Measurements from ENCODE around the gene TSHB. TPM values are rescaled to one million over a fixed set of nuclear protein-coding genes. Genes with fewer than 3 reads are reported as not detected.
"Not testable (repeated sequence)": the region's sequence is repeated elsewhere in the genome, so short reads cannot be mapped to it uniquely, and the experiment has no call there.

The TSHB gene
- total RNA-seq, 4 donors from 2014 or later = not detected

GRCh38 chr1:115012006-115012405, 17.6 kb upstream of the TSHB start:
- 94% methylated on average over 1 of the region's 1 CpG for WGBS
- Histone ChIP-seq H3K4me1 (no peaks in the 10 kb centered on the region), H3K27ac (no peak overlapping the region), H3K4me3 (no peak overlapping the region), H3K36me3 (no peaks in the 10 kb centered on the region), H3K9me3 (no peaks in the 10 kb centered on the region), H3K27me3 (no peaks in the 10 kb centered on the region)
- no peak for TF ChIP-seq POLR2A (IDR thresholded peaks at IDR 0.05)
- no peak for TF ChIP-seq CTCF (IDR thresholded peaks at IDR 0.05)
- no peak for TF ChIP-seq EP300 (IDR thresholded peaks at IDR 0.05)
- TF ChIP-seq POLR2AphosphoS5 (IDR thresholded peaks at IDR 0.05) = no peak
- DNase-seq (ENCODE audit: low spot score in 2 of 2) = no peak

- no peak for DNase-seq (ENCODE audit: low spot score in 2 of 2)
- 57% methylated on average over 1 of the region's 1 CpG for WGBS
- Histone ChIP-seq H3K27me3 (no peaks in the 10 kb centered on the region), H3K36me3 (no peaks in the 10 kb centered on the region), H3K27ac (no peak overlapping the region), H3K9me3 (no peaks in the 10 kb centered on the region), H3K4me3 (no peak overlapping the region), H3K4me1 (no peaks in the 10 kb centered on the region)
- TF ChIP-seq POLR2A (IDR thresholded peaks at IDR 0.05) (no peak), EP300 (IDR thresholded peaks at IDR 0.05) (no peak), CTCF (IDR thresholded peaks at IDR 0.05) (no peak), POLR2AphosphoS5 (IDR thresholded peaks at IDR 0.05) (no peak)
Measured at GRCh38 chr1:115012434-115012833, 17.2 kb upstream of the TSHB start.

GRCh38 chr1:115013792-115014191, 15.8 kb upstream of the TSHB start:
- Histone ChIP-seq H3K27ac (no peak overlapping the region), H3K9me3 (no peaks in the 10 kb centered on the region), H3K36me3 (no peaks in the 10 kb centered on the region), H3K4me3 (no peak overlapping the region), H3K27me3 (no peaks in the 10 kb centered on the region), H3K4me1 (no peaks in the 10 kb centered on the region)
- 88% methylated on average over 2 of the region's 2 CpGs for WGBS
- DNase-seq (ENCODE audit: low spot score in 2 of 2) = no peak
- TF ChIP-seq POLR2AphosphoS5 (IDR thresholded peaks at IDR 0.05) = no peak
- no peak for TF ChIP-seq CTCF (IDR thresholded peaks at IDR 0.05)
- TF ChIP-seq EP300 (IDR thresholded peaks at IDR 0.05) = no peak
- TF ChIP-seq POLR2A (IDR thresholded peaks at IDR 0.05) = no peak

GRCh38 chr1:115019549-115019948, 10.1 kb upstream of the TSHB start:
- not testable (repeated sequence) for H3K9me3 ChIP-seq; H3K4me1 ChIP-seq; H3K36me3 ChIP-seq; H3K27ac ChIP-seq; H3K4me3 ChIP-seq; H3K27me3 ChIP-seq; DNase-seq (ENCODE audit: low spot score in 2 of 2)
- WGBS = 96% methylated on average over 9 of the region's 9 CpGs

GRCh38 chr1:115021145-115021544, 8.5 kb upstream of the TSHB start:
- Histone ChIP-seq H3K4me1 (no peaks in the 10 kb centered on the region), H3K27ac (no peak overlapping the region), H3K9me3 (no peaks in the 10 kb centered on the region), H3K36me3 (no peaks in the 10 kb centered on the region), H3K27me3 (peaks cover 6% of the 10 kb centered on the region), H3K4me3 (no peak overlapping the region)
- TF ChIP-seq POLR2AphosphoS5 (IDR thresholded peaks at IDR 0.05) = no peak
- TF ChIP-seq CTCF (IDR thresholded peaks at IDR 0.05) = no peak
- no peak for TF ChIP-seq POLR2A (IDR thresholded peaks at IDR 0.05)
- no peak for TF ChIP-seq EP300 (IDR thresholded peaks at IDR 0.05)
- no peak for DNase-seq (ENCODE audit: low spot score in 2 of 2)
- 57% methylated on average over 1 of the region's 1 CpG for WGBS

GRCh38 chr1:115023593-115023992, 6.0 kb upstream of the TSHB start:
- H3K4me1 ChIP-seq = no peaks in the 10 kb centered on the region
- H3K36me3 ChIP-seq = no peaks in the 10 kb centered on the region
- H3K27me3 ChIP-seq = peaks cover 6% of the 10 kb centered on the region
- no peak overlapping the region for H3K27ac ChIP-seq
- DNase-seq (ENCODE audit: low spot score in 2 of 2) = no peak
- no peaks in the 10 kb centered on the region for H3K9me3 ChIP-seq
- TF ChIP-seq CTCF (IDR thresholded peaks at IDR 0.05) (no peak), EP300 (IDR thresholded peaks at IDR 0.05) (no peak), POLR2A (IDR thresholded peaks at IDR 0.05) (no peak), POLR2AphosphoS5 (IDR thresholded peaks at IDR 0.05) (no peak)
- no peak overlapping the region for H3K4me3 ChIP-seq

All from suprapubic skin (tissue), 4 donors.